Keratinocyte (primary cell): ENCODE data around the gene C18orf32.

Experiments used
- CTCF ChIP-seq, 3 experiments: IDR thresholded peaks in 1 of 3; conservative IDR thresholded peaks in 1 of 3; optimal IDR thresholded peaks in 1 of 3; 2 replicates in 2 of 3; 3 replicates in 1 of 3; pipeline versions ENCODE3 to v1.5.1; 2011; ENCODE audit warnings: low read length in 3 of 3, mild to moderate bottlenecking in 3 of 3, moderate library complexity in 2 of 3, control low read depth in 1 of 3, inconsistent platforms in 1 of 3; ENCODE audit not compliant: insufficient read depth in 2 of 3; ENCODE audit errors: extremely low read depth in 1 of 3
- EZH2 ChIP-seq: IDR thresholded peaks from one replicate; pipeline ENCODE4 v1.6.1; 2012; ENCODE audit warnings: inconsistent platforms, mild to moderate bottlenecking, low read length, moderate library complexity

GRCh38 chr18:49510393-49511115 is 23.5 kb upstream of the C18orf32 start:
- peak; percentile 89 to 95 (median 90) for TF ChIP-seq CTCF (optimal IDR thresholded peaks at IDR 0.05 in 1 of 3, IDR thresholded peaks at IDR 0.05 in 1 of 3, conservative IDR thresholded peaks at IDR 0.05 in 1 of 3; ENCODE audit: extremely low read depth in 1 of 3, insufficient read depth in 2 of 3, low read length in 3 of 3)
- TF ChIP-seq EZH2: no peak
